IPS DF 19.7 (cell line): ENCODE data around the gene AMPH.

Experiments
- DNase-seq: peaks from one replicate; pipeline ENCODE4 v3.0.0-alpha.2; 2013; ENCODE audit warnings: low read depth, low spot score

Gene AMPH

DNA sequence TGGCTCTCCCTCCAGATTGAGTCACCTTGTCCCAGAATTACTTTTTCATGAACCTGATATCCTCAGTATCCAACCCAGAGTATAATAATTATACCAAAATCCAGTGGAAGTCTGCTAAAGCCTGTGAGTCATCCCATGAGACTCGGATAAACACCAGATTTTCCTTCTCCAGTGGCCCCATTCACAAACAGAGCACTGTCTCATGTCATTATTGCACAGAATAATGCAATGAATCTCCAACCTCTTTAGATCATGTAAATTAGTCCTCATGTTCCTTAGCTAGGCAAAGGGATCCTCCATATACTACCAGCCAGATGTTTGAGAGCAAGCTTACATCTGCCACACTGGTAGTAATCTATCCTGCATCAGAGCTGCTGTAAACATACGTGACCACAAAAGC lies 89.0 kb downstream of the AMPH start:
- no peak for DNase-seq

DNA sequence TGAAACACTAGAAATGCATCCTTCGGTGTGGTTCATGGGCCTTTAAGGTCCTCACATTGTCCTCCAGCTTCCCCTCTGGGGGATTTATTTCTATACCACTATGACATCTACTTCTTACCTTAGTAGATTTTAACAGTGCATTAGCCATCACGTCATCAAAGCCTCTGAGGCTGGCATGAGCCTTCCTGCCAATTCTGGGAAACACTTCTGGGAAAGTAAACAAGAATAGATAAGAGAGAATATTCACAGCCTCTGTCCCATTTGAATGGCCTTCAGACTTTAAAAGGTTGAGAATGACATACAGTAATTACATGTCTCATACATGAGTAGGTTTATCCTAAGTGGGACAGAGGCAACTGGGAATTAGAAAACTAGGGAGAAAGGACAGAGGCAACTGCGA lies 89.7 kb downstream of the AMPH start:
- no peak for DNase-seq

GRCh38 chr7:38539477-38540081 lies 91.6 kb downstream of the AMPH start:
- DNase-seq, result no peak

GRCh38 chr7:38535073-38535472 lies 96.1 kb downstream of the AMPH start:
- no peak for DNase-seq

- no peak for DNase-seq
Observed at GRCh38 chr7:38525857-38526256, 105.3 kb downstream of the AMPH start.

DNA sequence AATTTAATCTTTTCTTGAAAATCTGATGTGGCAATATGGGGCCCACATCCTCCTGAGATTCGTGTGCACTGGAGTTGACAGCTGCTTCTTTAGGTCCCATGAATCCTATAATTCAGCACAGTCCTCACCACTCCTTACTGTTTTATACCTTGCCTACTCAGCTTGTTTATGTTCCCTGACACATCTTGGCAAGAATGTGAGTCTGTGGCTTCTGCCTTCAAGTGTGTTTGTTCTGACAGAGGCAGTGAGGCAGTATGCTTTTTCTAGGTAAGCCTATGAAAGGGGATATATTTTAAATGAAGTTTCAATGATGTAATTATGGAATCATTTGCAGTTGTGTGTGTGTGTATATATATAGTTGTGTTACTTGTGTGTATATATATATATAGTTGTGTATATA lies 106.4 kb downstream of the AMPH start:
- no peak for DNase-seq

GRCh38 chr7:38520741-38521140 lies 110.4 kb downstream of the AMPH start:
- DNase-seq, result no peak

DNA sequence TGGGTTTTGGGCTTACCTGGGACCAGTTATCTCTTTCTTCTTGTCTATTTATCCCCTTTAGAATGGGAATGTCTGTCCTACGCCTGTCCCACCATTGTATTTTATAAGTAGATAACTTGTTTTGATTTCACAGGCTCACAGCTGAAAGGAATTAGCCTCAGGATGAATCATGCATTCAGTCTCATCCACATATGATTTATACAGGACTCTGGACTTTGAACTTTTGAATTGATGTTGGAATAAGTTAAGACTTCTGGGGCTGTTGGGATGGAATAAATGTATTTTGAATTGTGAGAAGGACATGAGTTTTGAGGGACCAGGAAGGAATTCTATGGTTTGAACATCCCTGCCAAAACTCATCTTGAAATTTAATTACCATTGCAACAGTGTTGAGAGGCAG lies 112.6 kb downstream of the AMPH start:
- no peak for DNase-seq

DNA sequence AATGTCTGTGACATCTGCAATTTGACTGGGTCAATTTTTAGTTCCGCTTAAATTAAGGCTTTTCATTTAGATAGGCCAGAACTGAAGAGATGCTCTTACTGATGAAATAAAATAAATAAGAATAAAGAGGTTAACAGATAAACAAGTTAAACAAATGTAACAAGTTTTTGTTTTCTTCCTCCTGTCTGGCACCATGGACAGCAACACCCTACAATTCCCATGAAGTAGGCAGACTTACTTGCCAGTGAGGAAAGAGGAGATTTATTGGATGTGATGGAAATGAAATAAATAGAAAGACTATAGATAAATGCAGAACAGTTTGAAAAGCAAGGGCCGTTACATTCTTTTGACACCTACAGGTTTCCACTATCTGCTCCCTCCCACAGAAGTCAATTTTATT lies 118.5 kb downstream of the AMPH start:
- DNase-seq, result no peak

DNA sequence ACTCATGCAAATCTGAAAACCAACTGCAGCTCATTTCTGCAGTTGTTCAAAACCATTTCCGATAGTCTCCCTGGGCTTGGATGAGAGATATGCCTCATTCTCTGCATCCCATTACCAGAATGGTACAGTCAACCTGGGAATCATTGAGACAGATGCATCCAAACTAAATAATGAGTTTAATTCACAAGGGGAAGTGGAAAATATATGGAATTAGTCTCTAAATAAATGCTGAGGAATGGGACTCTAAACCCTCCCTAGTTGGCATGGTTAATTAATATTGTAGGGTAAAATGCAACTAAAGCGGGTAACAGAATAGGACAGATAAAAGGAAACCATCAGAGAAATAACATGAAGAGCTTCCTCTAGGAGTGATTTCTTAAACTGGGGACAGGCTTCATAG lies 118.9 kb downstream of the AMPH start:
- no peak for DNase-seq

- no peak for DNase-seq
Observed at GRCh38 chr7:38507384-38507783, 123.8 kb downstream of the AMPH start.

DNA sequence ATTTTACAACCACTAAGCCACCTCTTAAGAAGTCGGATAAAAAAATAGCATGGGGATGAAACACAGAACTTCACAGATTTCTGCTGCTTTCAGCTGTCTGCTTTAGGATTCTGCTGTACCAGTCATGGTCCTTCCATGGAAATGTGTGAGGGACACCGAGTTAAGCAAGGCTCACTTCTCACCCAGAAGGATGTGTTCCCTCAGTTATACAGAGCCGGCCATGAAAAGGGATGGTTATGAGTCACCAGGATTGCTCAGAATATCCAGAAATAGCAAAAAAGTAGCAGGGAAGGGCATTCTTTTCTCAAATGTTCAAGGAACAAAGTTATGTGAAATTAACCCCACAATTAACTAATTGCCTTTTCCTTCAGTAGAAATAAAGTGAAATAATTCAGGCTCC lies 124.4 kb downstream of the AMPH start:
- no peak for DNase-seq

DNA sequence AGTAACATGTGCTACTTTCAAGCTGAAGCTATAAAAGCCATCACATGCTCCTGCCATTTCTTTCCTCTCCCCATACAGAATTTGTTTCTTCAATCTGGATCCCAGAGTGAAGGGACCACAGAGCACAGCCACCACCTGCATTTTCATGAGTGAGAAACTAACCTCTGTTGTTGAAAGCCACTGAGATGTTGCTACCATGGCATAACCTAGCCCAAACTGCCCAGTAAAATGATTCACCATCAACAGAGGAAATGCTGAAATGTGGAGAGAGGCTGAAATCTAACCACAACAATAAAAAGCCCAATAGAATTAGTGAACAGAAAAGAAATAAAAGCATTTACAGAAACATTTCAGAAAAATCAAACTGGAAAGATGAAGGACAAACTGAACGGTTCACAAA lies 125.2 kb downstream of the AMPH start:
- DNase-seq, result no peak

DNA sequence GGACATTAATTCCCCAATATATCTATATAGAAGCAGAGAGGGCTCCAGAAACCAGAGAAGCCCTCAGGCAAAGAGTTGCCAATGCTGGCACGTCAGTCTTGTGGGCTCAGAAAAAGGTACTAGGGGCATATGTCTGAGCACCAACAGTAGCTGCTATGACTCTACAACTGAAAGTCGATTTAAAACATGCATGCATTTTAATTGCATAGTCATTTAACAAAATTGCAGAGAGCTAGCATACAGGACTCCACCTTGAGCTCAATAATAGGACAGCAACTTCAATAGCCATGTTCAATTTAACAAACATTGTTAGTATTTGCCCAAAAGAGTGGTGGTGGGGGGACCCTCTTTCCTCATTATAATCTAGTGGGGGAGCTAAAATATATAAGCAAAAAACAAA lies 126.5 kb downstream of the AMPH start:
- no peak for DNase-seq

- no peak for DNase-seq
Observed at GRCh38 chr7:38502848-38503247, 128.3 kb downstream of the AMPH start.

DNA sequence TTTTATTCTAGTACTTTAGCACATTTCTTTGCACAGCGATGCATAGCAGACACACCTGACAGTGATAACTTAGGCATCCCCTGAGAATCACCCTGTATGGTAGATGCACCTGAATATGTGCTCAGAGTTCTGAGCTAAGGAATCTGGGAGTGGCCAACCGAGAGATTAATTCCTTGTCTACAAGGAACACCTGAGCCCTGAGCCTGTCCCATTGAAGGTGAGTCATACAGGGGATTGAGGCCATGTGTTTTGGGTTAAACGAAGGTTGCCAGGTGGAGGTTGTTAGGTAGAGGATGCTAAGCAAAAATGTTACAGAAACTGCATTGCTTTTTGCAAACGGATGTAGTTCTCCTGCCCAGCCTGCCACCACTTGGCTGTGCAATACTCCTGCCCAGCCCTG lies 128.9 kb downstream of the AMPH start:
- DNase-seq, result peak; percentile 15

DNA sequence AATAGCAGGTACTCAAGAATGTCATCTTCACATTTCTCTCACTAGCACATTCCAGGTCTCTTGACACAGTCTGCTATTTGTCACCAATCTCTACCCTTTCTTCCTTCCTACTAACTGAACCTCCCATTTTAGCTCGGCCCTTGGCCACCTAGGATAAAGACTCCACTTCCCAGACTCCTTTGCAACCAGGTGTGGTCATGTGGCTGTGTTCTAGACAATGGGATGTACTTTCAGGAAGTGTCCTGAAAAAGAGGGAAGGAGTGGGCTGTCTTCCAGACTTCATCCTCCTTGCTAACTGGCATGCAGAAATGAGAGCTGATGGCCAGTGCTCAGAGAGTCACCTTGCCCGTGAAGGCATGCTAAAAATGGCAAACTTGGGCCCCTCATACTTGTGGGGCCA lies 139.2 kb downstream of the AMPH start:
- DNase-seq, result peak; percentile 64

- no peak for DNase-seq
Observed at GRCh38 chr7:38482521-38482920, 148.7 kb downstream of the AMPH start.

GRCh38 chr7:38481401-38481800 lies 149.8 kb downstream of the AMPH start:
- no peak for DNase-seq

DNA sequence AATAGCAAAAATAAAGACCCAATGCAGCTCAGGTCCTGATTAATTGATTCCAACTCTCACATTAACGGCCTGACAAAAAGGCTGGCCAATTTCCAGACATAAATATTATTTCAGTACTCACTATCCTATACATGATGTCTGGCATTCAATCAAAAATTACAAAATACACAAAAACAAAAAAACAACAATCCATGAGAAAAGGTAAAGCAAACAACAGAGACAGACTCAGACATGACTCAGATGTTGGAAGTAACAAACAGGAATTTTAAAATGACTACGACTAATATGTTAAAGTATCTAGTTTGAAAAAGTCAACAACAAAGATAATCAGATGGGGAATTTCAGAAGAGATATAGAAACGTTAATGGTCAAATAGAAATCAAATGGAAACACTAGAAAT lies 152.8 kb downstream of the AMPH start:
- DNase-seq, result no peak

- no peak for DNase-seq
Observed at GRCh38 chr7:38477333-38477732, 153.8 kb downstream of the AMPH start.

DNA sequence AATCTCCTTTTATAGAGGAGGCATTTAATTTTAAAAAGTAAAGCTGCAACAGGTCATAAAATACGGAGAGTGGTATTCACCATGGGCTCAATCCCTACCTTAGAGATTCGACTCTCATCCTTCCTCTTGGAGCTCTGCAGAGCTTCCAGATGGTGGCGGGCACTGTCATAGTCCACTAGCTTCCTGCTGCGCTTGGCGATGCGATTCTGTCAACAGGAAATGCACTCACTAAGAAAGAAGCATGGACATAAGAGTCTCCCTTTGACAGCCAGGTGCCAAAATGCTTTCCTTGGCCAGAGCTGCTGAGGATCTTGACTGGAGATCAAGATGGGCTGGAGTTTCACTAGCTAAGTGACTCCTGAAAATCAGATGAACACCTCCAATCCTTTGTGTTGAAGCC lies 154.4 kb downstream of the AMPH start:
- no peak for DNase-seq

- DNase-seq, result no peak
Observed at GRCh38 chr7:38465956-38466355, 165.2 kb downstream of the AMPH start.
